Measurements from ENCODE around the gene RNASEH2B.

The RNASEH2B gene

DNA sequence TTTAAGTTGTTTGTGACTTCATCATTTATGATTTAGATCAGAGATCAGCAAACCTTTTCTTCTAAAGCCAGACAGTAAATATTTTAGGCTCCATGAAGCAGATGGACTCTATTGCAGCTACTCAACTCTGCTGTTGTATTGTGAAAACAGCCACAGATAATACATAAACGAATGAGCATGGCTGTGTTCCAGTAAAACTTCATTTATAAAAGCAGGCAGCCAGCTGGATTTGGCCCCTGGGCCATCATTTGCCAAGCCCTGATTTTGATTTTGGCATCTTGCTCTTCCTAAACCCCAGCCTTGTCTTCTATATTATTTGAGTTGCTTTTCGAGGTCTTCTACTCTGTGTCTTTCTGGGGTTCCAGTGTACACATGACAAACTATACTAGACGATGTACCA lies 41.3 kb downstream of the RNASEH2B start:
- TF ChIP-seq, protein P1, sequence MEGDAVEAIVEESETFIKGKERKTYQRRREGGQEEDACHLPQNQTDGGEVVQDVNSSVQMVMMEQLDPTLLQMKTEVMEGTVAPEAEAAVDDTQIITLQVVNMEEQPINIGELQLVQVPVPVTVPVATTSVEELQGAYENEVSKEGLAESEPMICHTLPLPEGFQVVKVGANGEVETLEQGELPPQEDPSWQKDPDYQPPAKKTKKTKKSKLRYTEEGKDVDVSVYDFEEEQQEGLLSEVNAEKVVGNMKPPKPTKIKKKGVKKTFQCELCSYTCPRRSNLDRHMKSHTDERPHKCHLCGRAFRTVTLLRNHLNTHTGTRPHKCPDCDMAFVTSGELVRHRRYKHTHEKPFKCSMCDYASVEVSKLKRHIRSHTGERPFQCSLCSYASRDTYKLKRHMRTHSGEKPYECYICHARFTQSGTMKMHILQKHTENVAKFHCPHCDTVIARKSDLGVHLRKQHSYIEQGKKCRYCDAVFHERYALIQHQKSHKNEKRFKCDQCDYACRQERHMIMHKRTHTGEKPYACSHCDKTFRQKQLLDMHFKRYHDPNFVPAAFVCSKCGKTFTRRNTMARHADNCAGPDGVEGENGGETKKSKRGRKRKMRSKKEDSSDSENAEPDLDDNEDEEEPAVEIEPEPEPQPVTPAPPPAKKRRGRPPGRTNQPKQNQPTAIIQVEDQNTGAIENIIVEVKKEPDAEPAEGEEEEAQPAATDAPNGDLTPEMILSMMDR (IDR thresholded peaks at IDR 0.05; ENCODE audit: control extremely low read depth, extremely low read depth, low read depth, missing control alignments) = no peak
- ChIA-PET CTCF (interaction anchor here (0.8 to 1.5 kb wide), 3 partner anchors 10 to 39 kb away, joined by 3 read pairs; no protein-coding TSS in a partner anchor), POLR2A (no interaction called here)
- no peak for DNase-seq (ENCODE audit: extremely low spot score)

DNA sequence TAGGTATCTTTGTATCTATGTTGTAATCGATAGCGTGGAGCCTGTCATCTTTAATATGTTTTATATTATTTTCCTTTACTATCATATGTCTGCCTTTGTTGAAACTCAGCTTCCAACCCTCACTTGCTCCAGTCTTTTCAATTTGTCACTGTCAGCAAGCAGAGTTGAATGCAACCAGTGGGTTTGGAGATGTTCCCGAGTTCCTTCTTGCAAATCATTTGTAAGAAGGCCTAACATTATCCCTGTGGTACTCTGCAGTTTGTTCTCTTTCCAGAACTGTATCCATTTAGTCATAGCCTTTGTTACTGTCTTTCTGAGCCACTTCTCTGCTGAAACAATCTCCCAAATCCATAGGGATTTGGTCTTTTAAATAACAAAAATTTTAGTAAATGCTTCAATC lies 41.8 kb downstream of the RNASEH2B start:
- CTCF ChIA-PET = interaction anchor here (1.3 to 1.5 kb wide), 2 partner anchors 9 to 13 kb away, joined by 3 read pairs; no protein-coding TSS in a partner anchor
- TF ChIP-seq, protein P1 (IDR thresholded peaks at IDR 0.05; ENCODE audit: control extremely low read depth, extremely low read depth, low read depth, missing control alignments) = no peak
- no peak for DNase-seq (ENCODE audit: extremely low spot score)
- POLR2A ChIA-PET = no interaction called here

DNA sequence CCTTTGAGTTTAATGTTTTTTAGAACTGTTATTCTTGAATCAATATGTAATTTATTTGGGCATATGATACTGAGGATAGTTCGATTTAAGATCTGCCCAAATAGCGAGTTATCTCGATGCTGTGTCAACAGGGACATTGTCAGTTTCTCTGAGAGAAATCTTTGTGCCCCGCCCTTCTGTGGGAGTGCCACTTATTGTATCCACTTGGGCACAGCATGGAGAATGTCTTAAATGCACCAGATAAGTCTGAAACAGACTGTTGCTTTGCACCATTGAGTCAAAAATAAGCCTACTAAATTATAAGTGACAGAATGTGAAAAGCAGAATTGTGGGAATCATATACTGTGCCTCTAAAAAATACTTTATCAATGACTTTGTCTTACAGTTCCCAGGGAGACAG lies 45.6 kb downstream of the RNASEH2B start:
- DNase-seq (ENCODE audit: extremely low spot score) = no peak
- TF ChIP-seq, protein P1 (IDR thresholded peaks at IDR 0.05; ENCODE audit: control extremely low read depth, extremely low read depth, low read depth, missing control alignments) = no peak
- POLR2A ChIA-PET = no interaction called here
- CTCF ChIA-PET = no interaction called here

DNA sequence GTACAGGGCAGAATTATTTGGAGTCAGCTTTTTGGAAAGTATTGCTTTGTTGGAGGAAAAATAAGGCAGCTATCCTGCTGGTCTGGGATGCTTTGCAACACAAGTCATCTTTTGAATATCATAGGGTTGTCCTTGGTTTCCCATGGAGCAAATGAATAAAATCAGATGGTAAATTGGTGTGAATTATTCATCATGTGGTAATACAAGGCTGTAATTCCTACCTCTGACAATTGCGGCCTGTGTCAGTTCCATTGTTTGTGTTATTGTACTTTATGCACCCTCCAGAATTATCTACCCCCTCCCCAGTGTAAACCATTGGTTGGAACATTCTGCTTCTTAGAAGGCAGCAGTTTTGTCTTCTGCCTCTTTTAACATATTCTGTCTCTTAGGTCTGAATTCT lies 46.2 kb downstream of the RNASEH2B start:
- TF ChIP-seq, protein P1 (IDR thresholded peaks at IDR 0.05; ENCODE audit: control extremely low read depth, extremely low read depth, low read depth, missing control alignments) = no peak
- CTCF ChIA-PET = no interaction called here
- POLR2A ChIA-PET = no interaction called here
- no peak for DNase-seq (ENCODE audit: extremely low spot score)

DNA sequence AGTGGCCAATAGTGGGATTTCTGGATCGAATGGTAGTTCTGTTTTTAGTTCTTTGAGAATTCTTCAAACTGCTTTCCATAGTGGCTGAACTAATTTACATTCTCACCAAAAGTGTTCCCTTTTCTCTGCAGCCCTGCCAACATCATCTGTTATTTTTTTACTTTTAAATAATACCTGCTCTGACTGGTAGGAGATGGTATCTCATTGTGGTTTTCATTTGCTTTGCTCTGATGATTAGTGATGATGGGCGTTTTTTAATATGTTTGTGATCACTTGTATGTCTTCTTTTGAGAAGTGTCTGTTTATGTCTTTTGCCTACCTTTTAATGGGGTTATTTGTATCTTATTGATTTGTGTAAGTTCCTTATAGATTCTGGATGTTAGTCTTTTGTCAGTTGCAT lies 48.0 kb downstream of the RNASEH2B start:
- ChIA-PET POLR2A (no interaction called here), CTCF (interaction anchor here (1.2 kb wide), 1 partner anchor 10 kb away, joined by 5 read pairs; no protein-coding TSS in a partner anchor)
- no peak for DNase-seq (ENCODE audit: extremely low spot score)
- TF ChIP-seq, protein P1 (IDR thresholded peaks at IDR 0.05; ENCODE audit: control extremely low read depth, extremely low read depth, low read depth, missing control alignments) = no peak

DNA sequence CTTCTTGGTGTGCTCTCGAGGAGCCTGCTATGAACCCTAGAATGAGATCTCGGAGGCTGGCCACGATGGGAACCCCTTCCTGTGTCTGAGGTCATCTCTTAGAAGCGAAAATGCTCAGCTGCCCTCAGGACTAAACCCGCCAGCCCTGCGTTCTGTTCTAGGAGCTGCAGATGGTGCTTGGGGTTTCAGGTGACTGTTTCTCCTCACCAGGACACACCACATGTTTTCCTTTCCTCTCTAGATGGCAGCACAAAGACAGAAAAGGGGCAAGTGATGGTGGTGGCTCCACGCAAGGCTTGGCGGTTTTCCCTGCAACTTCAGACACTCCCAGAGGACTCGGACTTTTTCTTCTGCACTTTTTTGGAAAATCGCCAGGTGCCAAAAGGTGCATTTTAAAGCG lies 60.1 kb downstream of the RNASEH2B start:
- CTCF ChIA-PET = interaction anchor here (1.3 kb wide), 1 partner anchor 100 kb away, joined by 3 read pairs; no protein-coding TSS in a partner anchor
- DNase-seq (ENCODE audit: extremely low spot score) = no peak
- POLR2A ChIA-PET = no interaction called here

More for the DNA sequence above, 60.1 kb downstream of the RNASEH2B start:
- TF ChIP-seq, protein P1 (IDR thresholded peaks at IDR 0.05; ENCODE audit: control extremely low read depth, extremely low read depth, low read depth, missing control alignments) = no peak
